Neural progenitor cell (in vitro differentiated cells): ENCODE results near the gene ODF2L. TPM values are rescaled to one million over a fixed set of nuclear protein-coding genes. Genes with fewer than 3 reads are reported as not detected.

Source experiments
- DNase-seq: peaks from one replicate; pipeline ENCODE4 v3.0.0-alpha.2; 2016; ENCODE audit warnings: low spot score
- H2AFZ ChIP-seq: fragments of 200-600 bp; sonication (generic); replicated peaks from 2 replicates; pipeline ENCODE4 v1.6.1; 2016; ENCODE audit warnings: antibody characterized with exemption
- H3F3A ChIP-seq: fragments of 200-600 bp; sonication (generic); 2 replicates; pipeline ENCODE4 v1.6.1; 2016; ENCODE audit warnings: antibody characterized with exemption, low read depth
- H3K27ac ChIP-seq: fragments of 200-600 bp; sonication (generic); 2 replicates; pipeline ENCODE4 v1.5.1; 2016; ENCODE audit warnings: mild to moderate bottlenecking
- H3K27me3 ChIP-seq: fragments of 200-600 bp; sonication (generic); 2 replicates; pipeline ENCODE4 v1.6.1; 2016; ENCODE audit warnings: mild to moderate bottlenecking, moderate library complexity
- H3K36me3 ChIP-seq: fragments of 200-600 bp; sonication (generic); 2 replicates; pipeline ENCODE4 v1.5.1; 2016
- H3K4me1 ChIP-seq: fragments of 200-600 bp; sonication (generic); 2 replicates; pipeline ENCODE4 v1.6.1; 2016; ENCODE audit warnings: mixed run types
- H3K4me2 ChIP-seq: fragments of 200-600 bp; sonication (generic); 2 replicates; pipeline ENCODE4 v1.6.1; 2016
- H3K4me3 ChIP-seq: fragments of 200-600 bp; sonication (generic); 2 replicates; pipeline ENCODE4 v1.5.1; 2016
- H3K79me2 ChIP-seq: fragments of 200-600 bp; sonication (generic); 2 replicates; pipeline ENCODE4 v1.6.1; 2016; ENCODE audit warnings: low read depth
- H3K9ac ChIP-seq: fragments of 200-600 bp; sonication (generic); 2 replicates; pipeline ENCODE4 v1.6.1; 2016
- H3K9me3 ChIP-seq: fragments of 200-600 bp; sonication (generic); 2 replicates; pipeline ENCODE4 v1.5.1; 2016; ENCODE audit warnings: low read depth
- H4K20me1 ChIP-seq: fragments of 200-600 bp; sonication (generic); 2 replicates; pipeline ENCODE4 v1.6.1; 2016; ENCODE audit warnings: low read depth
- H3K27ac Mint-ChIP-seq: 3 replicates; pipeline ENCODE4 v1.8.0; 2021; ENCODE audit warnings: mixed read lengths
- H3K27me3 Mint-ChIP-seq: 2 replicates; pipeline ENCODE4 v1.8.0; 2022; ENCODE audit warnings: low read depth, mild to moderate bottlenecking, inconsistent platforms, moderate library complexity, mixed read lengths; ENCODE audit not compliant: insufficient read depth
- H3K36me3 Mint-ChIP-seq: 3 replicates; pipeline ENCODE4 v1.8.0; 2021; ENCODE audit warnings: mixed read lengths
- H3K4me1 Mint-ChIP-seq: 3 replicates; pipeline ENCODE4 v1.8.0; 2021; ENCODE audit warnings: mixed read lengths
- H3K4me3 Mint-ChIP-seq: 3 replicates; pipeline ENCODE4 v1.8.0; 2021; ENCODE audit warnings: mild to moderate bottlenecking, moderate library complexity, mixed read lengths
- H3K9me3 Mint-ChIP-seq: 3 replicates; pipeline ENCODE4 v1.8.0; 2020; ENCODE audit warnings: mixed read lengths
- CTCF ChIP-seq: fragments of 200-600 bp; sonication (generic); IDR thresholded peaks from 2 replicates; pipeline ENCODE4 v1.5.1; 2017; ENCODE audit warnings: antibody characterized with exemption, mild to moderate bottlenecking
- EZH2 ChIP-seq: fragments of 200-600 bp; sonication (generic); IDR thresholded peaks from 2 replicates; pipeline ENCODE4 v1.6.1; 2017; ENCODE audit warnings: antibody characterized with exemption, mild to moderate bottlenecking, moderate library complexity
- EZH2phosphoT487 ChIP-seq: fragments of 200-600 bp; sonication (generic); IDR thresholded peaks from 2 replicates; pipeline ENCODE4 v1.6.1; 2017; ENCODE audit warnings: antibody characterized with exemption
- total RNA-seq: library from RNA; depleted of rRNA; stranded (reverse); fragments of >200 nt; gene quantifications from 2 replicates; pipeline ENCODE4 v1.2.3, GENCODE V29; 2015; ENCODE audit warnings: low replicate concordance

ODF2L gene
- total RNA-seq, 1 donor from 2014 or later, result 62.6 TPM

- Mint-ChIP-seq H3K36me3 (no peaks in the 10 kb centered on the region), H3K27ac (no peak overlapping the region), H3K4me3 (no peak overlapping the region), H3K9me3 (no peaks in the 10 kb centered on the region), H3K27me3 (no peaks in the 10 kb centered on the region), H3K4me1 (no peaks in the 10 kb centered on the region)
- TF ChIP-seq EZH2phosphoT487 (no peak), CTCF (no peak), EZH2 (no peak)
- H4K20me1 ChIP-seq, result no peaks in the 10 kb centered on the region
- H3K4me2 ChIP-seq, result no peak overlapping the region
- H3K27ac ChIP-seq, result no peak overlapping the region
- no peaks in the 10 kb centered on the region for H3K79me2 ChIP-seq
- no peak overlapping the region for H2AFZ ChIP-seq
- no peaks in the 10 kb centered on the region for H3K9me3 ChIP-seq
- no peak overlapping the region for H3K9ac ChIP-seq
- H3K4me3 ChIP-seq, result no peak overlapping the region
- no peaks in the 10 kb centered on the region for H3K4me1 ChIP-seq
- no peaks in the 10 kb centered on the region for H3K27me3 ChIP-seq
- no peaks in the 10 kb centered on the region for H3F3A ChIP-seq
- H3K36me3 ChIP-seq, result no peaks in the 10 kb centered on the region
- DNase-seq, result no peak
Measured at GRCh38 chr1:86322241-86322640, 73.9 kb downstream of the ODF2L start.

- no peaks in the 10 kb centered on the region for H4K20me1 ChIP-seq
- Mint-ChIP-seq H3K36me3 (no peaks in the 10 kb centered on the region), H3K27ac (no peak overlapping the region), H3K9me3 (no peaks in the 10 kb centered on the region), H3K4me1 (no peaks in the 10 kb centered on the region), H3K4me3 (no peak overlapping the region), H3K27me3 (no peaks in the 10 kb centered on the region)
- no peak overlapping the region for H2AFZ ChIP-seq
- no peak overlapping the region for H3K27ac ChIP-seq
- no peaks in the 10 kb centered on the region for H3K79me2 ChIP-seq
- H3K4me3 ChIP-seq, result no peak overlapping the region
- H3F3A ChIP-seq, result no peaks in the 10 kb centered on the region
- no peaks in the 10 kb centered on the region for H3K4me1 ChIP-seq
- no peak for DNase-seq
- no peak overlapping the region for H3K4me2 ChIP-seq
- H3K36me3 ChIP-seq, result no peaks in the 10 kb centered on the region
- H3K9ac ChIP-seq, result no peak overlapping the region
- no peaks in the 10 kb centered on the region for H3K27me3 ChIP-seq
- no peak for TF ChIP-seq EZH2phosphoT487
- TF ChIP-seq EZH2, result no peak
- TF ChIP-seq CTCF, result no peak
- no peaks in the 10 kb centered on the region for H3K9me3 ChIP-seq
Measured at GRCh38 chr1:86318436-86318835, 77.7 kb downstream of the ODF2L start.

- Histone ChIP-seq H3K9ac (no peak overlapping the region), H3K79me2 (no peaks in the 10 kb centered on the region), H3K4me1 (no peaks in the 10 kb centered on the region), H2AFZ (no peak overlapping the region), H3K27me3 (no peaks in the 10 kb centered on the region), H4K20me1 (no peaks in the 10 kb centered on the region), H3K4me3 (no peak overlapping the region), H3F3A (no peaks in the 10 kb centered on the region), H3K4me2 (no peak overlapping the region), H3K9me3 (no peaks in the 10 kb centered on the region), H3K27ac (no peak overlapping the region), H3K36me3 (no peaks in the 10 kb centered on the region)
- DNase-seq, result no peak
- TF ChIP-seq CTCF (no peak), EZH2 (no peak), EZH2phosphoT487 (no peak)
- H3K27me3 Mint-ChIP-seq, result peaks cover 2% of the 10 kb centered on the region
- H3K9me3 Mint-ChIP-seq, result no peaks in the 10 kb centered on the region
- no peaks in the 10 kb centered on the region for H3K4me1 Mint-ChIP-seq
- H3K27ac Mint-ChIP-seq, result no peak overlapping the region
- no peaks in the 10 kb centered on the region for H3K36me3 Mint-ChIP-seq
- H3K4me3 Mint-ChIP-seq, result no peak overlapping the region
Measured at GRCh38 chr1:86317926-86318325, 78.2 kb downstream of the ODF2L start.

GRCh38 chr1:86305731-86306130 lies 90.4 kb downstream of the ODF2L start:
- H3K9me3 Mint-ChIP-seq, result no peaks in the 10 kb centered on the region
- DNase-seq, result no peak
- H3K4me2 ChIP-seq, result no peak overlapping the region
- no peak for TF ChIP-seq CTCF
- no peak overlapping the region for H3K4me3 ChIP-seq
- no peak overlapping the region for H3K4me3 Mint-ChIP-seq
- no peak overlapping the region for H3K27ac Mint-ChIP-seq
- no peak overlapping the region for H3K9ac ChIP-seq
- H3K27me3 ChIP-seq, result no peaks in the 10 kb centered on the region
- H4K20me1 ChIP-seq, result no peaks in the 10 kb centered on the region
- H3K79me2 ChIP-seq, result no peaks in the 10 kb centered on the region
- H3K27me3 Mint-ChIP-seq, result no peaks in the 10 kb centered on the region
- H3K27ac ChIP-seq, result no peak overlapping the region
- no peaks in the 10 kb centered on the region for H3K4me1 Mint-ChIP-seq
- H3K9me3 ChIP-seq, result no peaks in the 10 kb centered on the region
- no peak overlapping the region for H2AFZ ChIP-seq
- H3F3A ChIP-seq, result no peaks in the 10 kb centered on the region
- H3K36me3 ChIP-seq, result no peaks in the 10 kb centered on the region
- no peaks in the 10 kb centered on the region for H3K4me1 ChIP-seq
- no peaks in the 10 kb centered on the region for H3K36me3 Mint-ChIP-seq
